ENCODE measurements around the gene EXD1.

DNA sequence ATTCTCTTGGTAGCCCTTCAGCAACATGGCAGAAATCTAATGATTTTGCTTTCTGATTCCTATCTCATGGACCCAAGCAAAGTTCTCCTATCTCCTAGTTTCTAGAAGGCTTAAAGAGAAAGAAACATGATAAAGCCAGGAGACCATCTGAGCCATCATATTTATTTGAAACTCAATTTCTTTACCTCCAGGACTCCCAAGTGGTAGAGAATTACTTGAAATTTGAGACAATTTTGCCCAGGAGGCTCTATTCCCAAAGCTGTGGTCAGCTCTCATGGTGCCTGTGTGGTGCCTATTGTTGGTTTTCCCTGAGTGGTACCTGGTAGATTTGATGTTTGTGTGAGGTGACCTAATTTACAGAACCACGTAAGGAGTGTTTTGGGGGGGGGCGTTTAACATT, 39.3 kb upstream of the EXD1 start:
- TF ChIP-seq EZH2phosphoT487 (IDR thresholded peaks at IDR 0.05; ENCODE audit: low read length) = no peak
- TF ChIP-seq, protein P1, sequence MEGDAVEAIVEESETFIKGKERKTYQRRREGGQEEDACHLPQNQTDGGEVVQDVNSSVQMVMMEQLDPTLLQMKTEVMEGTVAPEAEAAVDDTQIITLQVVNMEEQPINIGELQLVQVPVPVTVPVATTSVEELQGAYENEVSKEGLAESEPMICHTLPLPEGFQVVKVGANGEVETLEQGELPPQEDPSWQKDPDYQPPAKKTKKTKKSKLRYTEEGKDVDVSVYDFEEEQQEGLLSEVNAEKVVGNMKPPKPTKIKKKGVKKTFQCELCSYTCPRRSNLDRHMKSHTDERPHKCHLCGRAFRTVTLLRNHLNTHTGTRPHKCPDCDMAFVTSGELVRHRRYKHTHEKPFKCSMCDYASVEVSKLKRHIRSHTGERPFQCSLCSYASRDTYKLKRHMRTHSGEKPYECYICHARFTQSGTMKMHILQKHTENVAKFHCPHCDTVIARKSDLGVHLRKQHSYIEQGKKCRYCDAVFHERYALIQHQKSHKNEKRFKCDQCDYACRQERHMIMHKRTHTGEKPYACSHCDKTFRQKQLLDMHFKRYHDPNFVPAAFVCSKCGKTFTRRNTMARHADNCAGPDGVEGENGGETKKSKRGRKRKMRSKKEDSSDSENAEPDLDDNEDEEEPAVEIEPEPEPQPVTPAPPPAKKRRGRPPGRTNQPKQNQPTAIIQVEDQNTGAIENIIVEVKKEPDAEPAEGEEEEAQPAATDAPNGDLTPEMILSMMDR (IDR thresholded peaks at IDR 0.05; ENCODE audit: low read length) = no peak
